HK-2 (cell line): ENCODE measurements around the gene FKBP1A.

Experiments
- DNase-seq: peaks from one replicate; pipeline ENCODE4 v3.0.0-alpha.2; 2018; ENCODE audit not compliant: unreplicated experiment

Gene FKBP1A

GRCh38 chr20:1392693-1393506 is at the start of gene FKBP1A:
Gene FKBP1A (minus strand): TSS chr20:1393054. CDS start chr20:1392998, 56 bp downstream.
- peak; percentile 94 for DNase-seq

GRCh38 chr20:1442304-1442703 is 49.5 kb upstream of the FKBP1A start:
- DNase-seq: no peak

- no peak for DNase-seq
Measured at GRCh38 chr20:1441133-1441532, 48.3 kb upstream of the FKBP1A start.

- no peak for DNase-seq
Measured at GRCh38 chr20:1440024-1440423, 47.2 kb upstream of the FKBP1A start.

GRCh38 chr20:1438361-1438760 is 45.5 kb upstream of the FKBP1A start:
- no peak for DNase-seq

- DNase-seq: peak; percentile 75
Measured at GRCh38 chr20:1437235-1437904, 44.5 kb upstream of the FKBP1A start.

GRCh38 chr20:1436263-1436662 is 43.4 kb upstream of the FKBP1A start:
- no peak for DNase-seq

GRCh38 chr20:1435337-1435699 is 42.5 kb upstream of the FKBP1A start:
- no peak for DNase-seq

GRCh38 chr20:1434571-1435336 is 41.9 kb upstream of the FKBP1A start:
- DNase-seq: peak; percentile 62

GRCh38 chr20:1431158-1431557 is 38.3 kb upstream of the FKBP1A start:
- DNase-seq: no peak

- no peak for DNase-seq
Measured at GRCh38 chr20:1430004-1430451, 37.2 kb upstream of the FKBP1A start.

GRCh38 chr20:1429143-1429728 is 36.4 kb upstream of the FKBP1A start:
- no peak for DNase-seq

GRCh38 chr20:1427457-1428054 is 34.7 kb upstream of the FKBP1A start:
- DNase-seq: no peak

- DNase-seq: no peak
Measured at GRCh38 chr20:1426231-1426849, 33.5 kb upstream of the FKBP1A start.

GRCh38 chr20:1424336-1424735 is 31.5 kb upstream of the FKBP1A start:
- no peak for DNase-seq

GRCh38 chr20:1423625-1424106 is 30.8 kb upstream of the FKBP1A start:
- no peak for DNase-seq

GRCh38 chr20:1423206-1423605 is 30.4 kb upstream of the FKBP1A start:
- no peak for DNase-seq

GRCh38 chr20:1422753-1423152 is 29.9 kb upstream of the FKBP1A start:
- no peak for DNase-seq

GRCh38 chr20:1420066-1420465 is 27.2 kb upstream of the FKBP1A start:
- DNase-seq: no peak

- DNase-seq: peak; percentile 36
Measured at GRCh38 chr20:1418350-1418749, 25.5 kb upstream of the FKBP1A start.

- no peak for DNase-seq
Measured at GRCh38 chr20:1417790-1418189, 24.9 kb upstream of the FKBP1A start.
